Natural killer cell treated with Interleukin-12 subunit alpha and Interleukin-12 subunit beta and Interleukin-15 and Interleukin-18, amount 100 ng/mL, for 72 hours (primary cell): ENCODE results near the gene HTR4. TPM values are rescaled to one million over a fixed set of nuclear protein-coding genes. Genes with fewer than 3 reads are reported as not detected.
"Not testable (repeated sequence)": the region's sequence is repeated elsewhere in the genome, so short reads cannot be mapped to it uniquely, and the experiment has no call there.

Source experiments
- ATAC-seq, 2 donors: fragments of 150-1000 bp; cut with Tn5 transposase in 1 of 2; sonication (Bioruptor Pico), chemical (Tn5 transposase) in 1 of 2; 2 replicates each; pipeline ENCODE4 v1.10.0; 2021
- DNase-seq: peaks from one replicate; pipeline ENCODE4 v3.0.0; 2022; ENCODE audit warnings: low spot score
- H3K27ac Mint-ChIP-seq, 2 donors: 1 replicate in 1 of 2; 2 replicates in 1 of 2; pipeline ENCODE4 v1.8.0; 2022; ENCODE audit warnings: mixed read lengths in 2 of 2, mild to moderate bottlenecking in 1 of 2, moderate library complexity in 1 of 2
- H3K27me3 Mint-ChIP-seq, 2 donors: 1 replicate in 1 of 2; 2 replicates in 1 of 2; pipeline ENCODE4 v1.8.0; 2022; ENCODE audit warnings: mixed read lengths in 2 of 2
- H3K36me3 Mint-ChIP-seq: one replicate; pipeline ENCODE4 v1.8.0; 2022; ENCODE audit warnings: mixed read lengths
- H3K4me1 Mint-ChIP-seq, 2 donors: 1 replicate in 1 of 2; 2 replicates in 1 of 2; pipeline ENCODE4 v1.8.0; 2022; ENCODE audit warnings: low read depth in 2 of 2, mixed read lengths in 2 of 2, mild to moderate bottlenecking in 1 of 2
- H3K4me3 Mint-ChIP-seq: one replicate; pipeline ENCODE4 v1.8.0; 2022; ENCODE audit warnings: mixed read lengths
- H3K9me3 Mint-ChIP-seq: 2 replicates; pipeline ENCODE4 v1.8.0; 2022; ENCODE audit warnings: mixed read lengths
- total RNA-seq, 2 donors: library from RNA; stranded (reverse); gene quantifications; one replicate each; pipeline ENCODE4 v1.2.3, GENCODE V29; 2022

Gene HTR4
- total RNA-seq, 2 donors from 2014 or later: not detected

GRCh38 chr5:148484651-148485050 is 169.7 kb downstream of the HTR4 start:
- Mint-ChIP-seq H3K36me3 (no peaks in the 10 kb centered on the region), H3K9me3 (no peaks in the 10 kb centered on the region), H3K27ac (no peak overlapping the region), H3K4me3 (no peak overlapping the region), H3K27me3 (peaks cover 36 to 48% of the 10 kb centered on the region in 2 donors), H3K4me1 (peaks cover 6 to 7% of the 10 kb centered on the region in 2 donors)
- DNase-seq (no peak), ATAC-seq (no peak)

GRCh38 chr5:148483750-148484149 is 170.6 kb downstream of the HTR4 start:
- Mint-ChIP-seq H3K4me1 (peaks cover 6 to 7% of the 10 kb centered on the region in 2 donors), H3K36me3 (no peaks in the 10 kb centered on the region), H3K27ac (no peak overlapping the region), H3K27me3 (peaks cover 31 to 48% of the 10 kb centered on the region in 2 donors), H3K9me3 (no peaks in the 10 kb centered on the region), H3K4me3 (no peak overlapping the region)
- ATAC-seq (no peak), DNase-seq (no peak)

- Mint-ChIP-seq H3K36me3 (no peaks in the 10 kb centered on the region), H3K9me3 (no peaks in the 10 kb centered on the region), H3K27me3 (peaks cover 37 to 54% of the 10 kb centered on the region in 2 donors), H3K4me3 (no peak overlapping the region), H3K4me1 (peaks cover 6 to 7% of the 10 kb centered on the region in 2 donors), H3K27ac (no peak overlapping the region)
- ATAC-seq (peak in 1 of 2 donors; percentile 71), DNase-seq (peak; percentile 65)
Observed at GRCh38 chr5:148482697-148483462, 171.4 kb downstream of the HTR4 start.

GRCh38 chr5:148482196-148482595 is 172.1 kb downstream of the HTR4 start:
- peaks cover 36 to 51% of the 10 kb centered on the region in 2 donors for H3K27me3 Mint-ChIP-seq
- no peaks in the 10 kb centered on the region for H3K9me3 Mint-ChIP-seq
- H3K27ac Mint-ChIP-seq: no peak overlapping the region
- H3K4me1 Mint-ChIP-seq: peaks cover 6 to 7% of the 10 kb centered on the region in 2 donors
- DNase-seq (no peak), ATAC-seq (no peak)
- no peak overlapping the region for H3K4me3 Mint-ChIP-seq
- H3K36me3 Mint-ChIP-seq: no peaks in the 10 kb centered on the region

GRCh38 chr5:148477429-148477828 is 176.9 kb downstream of the HTR4 start:
- Mint-ChIP-seq H3K9me3 (no peaks in the 10 kb centered on the region), H3K36me3 (no peaks in the 10 kb centered on the region), H3K4me3 (no peak overlapping the region), H3K4me1 (peaks cover 2 to 3% of the 10 kb centered on the region in 2 donors), H3K27me3 (peaks cover 32 to 39% of the 10 kb centered on the region in 2 donors), H3K27ac (no peak overlapping the region)
- DNase-seq (no peak), ATAC-seq (no peak)

- no peak overlapping the region for H3K27ac Mint-ChIP-seq
- no peaks in the 10 kb centered on the region for H3K36me3 Mint-ChIP-seq
- H3K4me1 Mint-ChIP-seq: no peaks in the 10 kb centered on the region
- ATAC-seq (no peak), DNase-seq (no peak)
- H3K9me3 Mint-ChIP-seq: no peaks in the 10 kb centered on the region
- H3K4me3 Mint-ChIP-seq: no peak overlapping the region
- peaks cover 29 to 39% of the 10 kb centered on the region in 2 donors for H3K27me3 Mint-ChIP-seq
Observed at GRCh38 chr5:148476302-148476701, 178.0 kb downstream of the HTR4 start.

- Mint-ChIP-seq H3K27ac (no peak overlapping the region), H3K4me1 (no peaks in the 10 kb centered on the region), H3K4me3 (no peak overlapping the region), H3K27me3 (peaks cover 29 to 39% of the 10 kb centered on the region in 2 donors), H3K36me3 (no peaks in the 10 kb centered on the region), H3K9me3 (no peaks in the 10 kb centered on the region)
- DNase-seq (no peak), ATAC-seq (no peak)
Observed at GRCh38 chr5:148474025-148474511, 180.3 kb downstream of the HTR4 start.

GRCh38 chr5:148471379-148471778 is 182.9 kb downstream of the HTR4 start:
- Mint-ChIP-seq H3K4me1 (no peaks in the 10 kb centered on the region), H3K9me3 (no peaks in the 10 kb centered on the region), H3K27ac (no peak overlapping the region), H3K36me3 (no peaks in the 10 kb centered on the region), H3K4me3 (no peak overlapping the region), H3K27me3 (peaks cover 15 to 21% of the 10 kb centered on the region in 2 donors)
- ATAC-seq: no peak
- DNase-seq: no peak

GRCh38 chr5:148469501-148469935 is 184.8 kb downstream of the HTR4 start:
- DNase-seq: no peak
- peaks cover 12 to 23% of the 10 kb centered on the region in 2 donors for H3K27me3 Mint-ChIP-seq
- H3K27ac Mint-ChIP-seq: no peak overlapping the region
- no peak overlapping the region for H3K4me3 Mint-ChIP-seq
- no peak for ATAC-seq
- H3K36me3 Mint-ChIP-seq: no peaks in the 10 kb centered on the region
- no peaks in the 10 kb centered on the region for H3K9me3 Mint-ChIP-seq
- no peaks in the 10 kb centered on the region for H3K4me1 Mint-ChIP-seq

GRCh38 chr5:148468746-148469145 is 185.6 kb downstream of the HTR4 start:
- not testable (repeated sequence) for H3K36me3 Mint-ChIP-seq, H3K27ac Mint-ChIP-seq, H3K9me3 Mint-ChIP-seq, H3K4me1 Mint-ChIP-seq, DNase-seq, ATAC-seq, H3K4me3 Mint-ChIP-seq
- peaks cover 13 to 24% of the 10 kb centered on the region in 2 donors for H3K27me3 Mint-ChIP-seq

- H3K27me3 Mint-ChIP-seq: peaks cover 15 to 24% of the 10 kb centered on the region in 2 donors
- DNase-seq (no peak), ATAC-seq (no peak)
- H3K9me3 Mint-ChIP-seq: no peaks in the 10 kb centered on the region
- H3K36me3 Mint-ChIP-seq: no peaks in the 10 kb centered on the region
- H3K4me3 Mint-ChIP-seq: no peak overlapping the region
- no peak overlapping the region for H3K27ac Mint-ChIP-seq
- H3K4me1 Mint-ChIP-seq: no peaks in the 10 kb centered on the region
Observed at GRCh38 chr5:148467958-148468357, 186.4 kb downstream of the HTR4 start.

- H3K36me3 Mint-ChIP-seq: no peaks in the 10 kb centered on the region
- peaks cover 20 to 32% of the 10 kb centered on the region in 2 donors for H3K27me3 Mint-ChIP-seq
- no peak overlapping the region for H3K27ac Mint-ChIP-seq
- no peak for DNase-seq
- H3K4me1 Mint-ChIP-seq: no peaks in the 10 kb centered on the region
- no peak overlapping the region for H3K4me3 Mint-ChIP-seq
- H3K9me3 Mint-ChIP-seq: no peaks in the 10 kb centered on the region
- ATAC-seq: no peak
Observed at GRCh38 chr5:148466236-148466580, 188.1 kb downstream of the HTR4 start.

GRCh38 chr5:148465381-148466235 is 188.7 kb downstream of the HTR4 start:
- ATAC-seq (no peak), DNase-seq (no peak)
- Mint-ChIP-seq H3K27ac (no peak overlapping the region), H3K27me3 (peaks cover 20 to 38% of the 10 kb centered on the region in 2 donors), H3K4me1 (no peaks in the 10 kb centered on the region), H3K4me3 (no peak overlapping the region), H3K36me3 (no peaks in the 10 kb centered on the region), H3K9me3 (no peaks in the 10 kb centered on the region)

GRCh38 chr5:148459669-148460068 is 194.7 kb downstream of the HTR4 start:
- Mint-ChIP-seq H3K27ac (no peak overlapping the region), H3K9me3 (no peaks in the 10 kb centered on the region), H3K4me3 (no peak overlapping the region), H3K27me3 (peaks cover 28 to 50% of the 10 kb centered on the region in 2 donors), H3K36me3 (no peaks in the 10 kb centered on the region), H3K4me1 (no peaks in the 10 kb centered on the region)
- no peak for ATAC-seq
- DNase-seq: no peak
